Esophagus muscularis mucosa (tissue), 4 donors: Measurements from ENCODE around the gene CCL20. TPM values are rescaled to one million over a fixed set of nuclear protein-coding genes. Genes with fewer than 3 reads are reported as not detected.

Source experiments
- DNase-seq: peaks from one replicate; pipeline ENCODE4 v3.0.0-alpha.2; 2017; ENCODE audit errors: extremely low spot score
- H3K27ac ChIP-seq, 4 donors: fragments of 200-600 bp; sonication (generic); replicated peaks in 1 of 4; 1 replicate in 3 of 4; 2 replicates in 1 of 4; pipeline ENCODE4 v1.5.1; 2016 to 2019; ENCODE audit warnings: mild to moderate bottlenecking in 1 of 4
- H3K27me3 ChIP-seq, 4 donors: fragments of 200-600 bp; sonication (generic); one replicate each; pipeline versions ENCODE4 v1.5.1 to v1.6.0; 2016 to 2019
- H3K36me3 ChIP-seq, 4 donors: fragments of 200-600 bp; sonication (generic); one replicate each; pipeline ENCODE4 v1.5.1; 2016 to 2019
- H3K4me1 ChIP-seq, 4 donors: fragments of 200-600 bp; sonication (generic); one replicate each; pipeline ENCODE4 v1.5.1; 2016 to 2019
- H3K4me3 ChIP-seq, 4 donors: fragments of 200-600 bp; sonication (generic); 1 replicate in 2 of 4; 2 replicates in 2 of 4; pipeline ENCODE4 v1.5.1; 2016 to 2019; ENCODE audit warnings: mild to moderate bottlenecking in 4 of 4, moderate library complexity in 1 of 4
- H3K9me3 ChIP-seq, 4 donors: fragments of 200-600 bp; sonication (generic); 1 replicate in 3 of 4; 2 replicates in 1 of 4; pipeline ENCODE4 v1.5.1; 2016 to 2019
- EP300 ChIP-seq: sonication (generic); formaldehyde crosslinking; IDR thresholded peaks from one replicate; pipeline ENCODE4 v1.6.1; 2017; ENCODE audit warnings: antibody characterized with exemption
- POLR2A ChIP-seq: fragments of 450-650 bp; IDR thresholded peaks from one replicate; pipeline ENCODE4 v1.6.1; 2017; ENCODE audit warnings: antibody characterized with exemption, moderate library complexity, mild to moderate bottlenecking, low read depth
- POLR2AphosphoS5 ChIP-seq, 2 donors: sonication (generic); formaldehyde crosslinking; IDR thresholded peaks; one replicate each; pipeline ENCODE4 v1.6.1; 2017; ENCODE audit warnings: antibody characterized with exemption in 2 of 2
- WGBS: methylation state at CpG from one replicate; pipeline ENCODE4 v1.1.5; 2018; 5-methylcytosine and 5-hydroxymethylcytosine counted together
- intact Hi-C: fragments of 100-400 bp; cut with DNase I; formaldehyde crosslinking; loops from one replicate; pipeline ENCODE4 v1.15.1; 2023
- total RNA-seq, 4 donors: library from RNA; depleted of rRNA; stranded (reverse); fragments of >200 nt; gene quantifications; one replicate each; pipeline versions ENCODE4 v1.1.0 to v1.2.1, GENCODE V29; 2016
- TF ChIP-seq, protein P1 (sequence below), 3 experiments: fragments of 200-600 bp in 2 of 3; fragments of 450-650 bp in 1 of 3; sonication (generic) in 2 of 3; IDR thresholded peaks; one replicate each; pipeline ENCODE4 v1.5.1; 2017 to 2019; ENCODE audit warnings: antibody characterized with exemption in 3 of 3, mild to moderate bottlenecking in 2 of 3, moderate library complexity in 1 of 3

The CCL20 gene
- 1 to 10 TPM in 1 of 4 donors, not detected in 3; 3.5 TPM for total RNA-seq

DNA sequence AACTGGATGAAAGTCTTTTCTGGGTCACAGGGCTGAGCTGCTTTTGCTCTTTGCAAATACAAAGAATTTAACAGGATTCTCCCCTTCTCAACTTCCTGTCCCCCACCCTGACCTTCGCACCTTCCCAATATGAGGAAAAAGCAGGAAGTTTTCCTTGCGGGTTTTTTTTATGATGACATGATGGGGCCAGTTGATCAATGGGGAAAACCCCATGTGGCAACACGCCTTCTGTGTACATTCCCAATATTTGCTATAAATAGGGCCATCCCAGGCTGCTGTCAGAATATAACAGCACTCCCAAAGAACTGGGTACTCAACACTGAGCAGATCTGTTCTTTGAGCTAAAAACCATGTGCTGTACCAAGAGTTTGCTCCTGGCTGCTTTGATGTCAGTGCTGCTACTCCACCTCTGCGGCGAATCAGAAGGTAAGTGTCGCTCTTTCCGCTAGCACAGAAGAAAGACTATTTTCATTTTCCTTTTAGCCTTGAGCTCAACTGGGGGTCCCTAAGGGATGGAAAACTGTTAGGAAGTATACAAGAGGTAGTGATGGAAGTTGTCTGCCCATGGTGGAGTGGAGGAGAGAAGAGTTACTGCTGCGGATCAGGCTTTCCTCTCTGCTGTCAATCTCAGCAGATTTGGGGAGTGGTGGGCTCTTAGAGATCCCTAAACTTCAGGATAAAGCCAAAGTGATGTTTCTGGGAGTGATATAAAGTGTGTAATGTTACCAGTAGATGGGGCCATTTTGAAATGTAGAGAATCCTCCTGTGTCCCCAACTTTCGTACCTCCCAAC, at the start of gene CCL20:
CCL20 (plus strand) TSS at position 281 of the 792 bp plus-strand sequence; CDS start at position 351, 70 bp downstream.
- H3K36me3 ChIP-seq = no peaks in the 10 kb centered on the region
- 78% methylated on average over 8 of the region's 9 CpGs for WGBS
- no peak within 1 kb of the TSS for H3K27ac ChIP-seq
- TF ChIP-seq POLR2A = no peak
- no peak for TF ChIP-seq EP300
- TF ChIP-seq, protein P1, sequence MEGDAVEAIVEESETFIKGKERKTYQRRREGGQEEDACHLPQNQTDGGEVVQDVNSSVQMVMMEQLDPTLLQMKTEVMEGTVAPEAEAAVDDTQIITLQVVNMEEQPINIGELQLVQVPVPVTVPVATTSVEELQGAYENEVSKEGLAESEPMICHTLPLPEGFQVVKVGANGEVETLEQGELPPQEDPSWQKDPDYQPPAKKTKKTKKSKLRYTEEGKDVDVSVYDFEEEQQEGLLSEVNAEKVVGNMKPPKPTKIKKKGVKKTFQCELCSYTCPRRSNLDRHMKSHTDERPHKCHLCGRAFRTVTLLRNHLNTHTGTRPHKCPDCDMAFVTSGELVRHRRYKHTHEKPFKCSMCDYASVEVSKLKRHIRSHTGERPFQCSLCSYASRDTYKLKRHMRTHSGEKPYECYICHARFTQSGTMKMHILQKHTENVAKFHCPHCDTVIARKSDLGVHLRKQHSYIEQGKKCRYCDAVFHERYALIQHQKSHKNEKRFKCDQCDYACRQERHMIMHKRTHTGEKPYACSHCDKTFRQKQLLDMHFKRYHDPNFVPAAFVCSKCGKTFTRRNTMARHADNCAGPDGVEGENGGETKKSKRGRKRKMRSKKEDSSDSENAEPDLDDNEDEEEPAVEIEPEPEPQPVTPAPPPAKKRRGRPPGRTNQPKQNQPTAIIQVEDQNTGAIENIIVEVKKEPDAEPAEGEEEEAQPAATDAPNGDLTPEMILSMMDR (IDR thresholded peaks at IDR 0.05) = no peak
- TF ChIP-seq POLR2AphosphoS5 (IDR thresholded peaks at IDR 0.05) = no peak
- DNase-seq = no peak
- H3K27me3 ChIP-seq = peaks cover 0 to 9% (median 0%) of the 10 kb centered on the region in 4 donors
- no peaks in the 10 kb centered on the region for H3K9me3 ChIP-seq
- peaks cover 0 to 12% (median 8%) of the 10 kb centered on the region in 4 donors for H3K4me1 ChIP-seq
- intact Hi-C loops = no loop called here
- H3K4me3 ChIP-seq = no peak within 1 kb of the TSS

- peaks cover 0 to 9% (median 8%) of the 10 kb centered on the region in 4 donors for H3K4me1 ChIP-seq
- TF ChIP-seq POLR2AphosphoS5 (IDR thresholded peaks at IDR 0.05) = no peak
- TF ChIP-seq, protein P1 (IDR thresholded peaks at IDR 0.05) = no peak
- TF ChIP-seq EP300 = no peak
- TF ChIP-seq POLR2A = no peak
- H3K4me3 ChIP-seq = no peak overlapping the region
- peak overlapping the region in 1 of 4 donors; percentile 32 for H3K27ac ChIP-seq
- no peak for DNase-seq
- H3K27me3 ChIP-seq = no peaks in the 10 kb centered on the region
- intact Hi-C loops = loop anchor here (1.0 to 5.0 kb wide), 3 partner anchors 108 to 359 kb away; partner anchors contain the start of gene AGFG1
- H3K36me3 ChIP-seq = no peaks in the 10 kb centered on the region
- 63% methylated on average over 4 of the region's 4 CpGs for WGBS
- H3K9me3 ChIP-seq = no peaks in the 10 kb centered on the region
Observed at GRCh38 chr2:227765788-227766372, 47.8 kb upstream of the CCL20 start.

- intact Hi-C loops = loop anchor here (1.0 to 5.0 kb wide), 3 partner anchors 108 to 359 kb away; partner anchors contain the start of gene AGFG1
- TF ChIP-seq, protein P1 (IDR thresholded peaks at IDR 0.05) = peak; percentile 83 to 94 (median 88)
- TF ChIP-seq POLR2AphosphoS5 (IDR thresholded peaks at IDR 0.05) (peak in 1 of 2 donors; percentile 41), POLR2A (no peak)
- no peak for DNase-seq
- whole genome bisulfite sequencing = 22% methylated on average over 11 of the region's 11 CpGs
- no peak overlapping the region for H3K4me3 ChIP-seq
- H3K27me3 ChIP-seq = no peaks in the 10 kb centered on the region
- H3K36me3 ChIP-seq = no peaks in the 10 kb centered on the region
- peaks cover 0 to 9% (median 8%) of the 10 kb centered on the region in 4 donors for H3K4me1 ChIP-seq
- peak overlapping the region in 1 of 4 donors; percentile 32 for H3K27ac ChIP-seq
- no peaks in the 10 kb centered on the region for H3K9me3 ChIP-seq
Observed at GRCh38 chr2:227766373-227766883, 47.2 kb upstream of the CCL20 start.

DNA sequence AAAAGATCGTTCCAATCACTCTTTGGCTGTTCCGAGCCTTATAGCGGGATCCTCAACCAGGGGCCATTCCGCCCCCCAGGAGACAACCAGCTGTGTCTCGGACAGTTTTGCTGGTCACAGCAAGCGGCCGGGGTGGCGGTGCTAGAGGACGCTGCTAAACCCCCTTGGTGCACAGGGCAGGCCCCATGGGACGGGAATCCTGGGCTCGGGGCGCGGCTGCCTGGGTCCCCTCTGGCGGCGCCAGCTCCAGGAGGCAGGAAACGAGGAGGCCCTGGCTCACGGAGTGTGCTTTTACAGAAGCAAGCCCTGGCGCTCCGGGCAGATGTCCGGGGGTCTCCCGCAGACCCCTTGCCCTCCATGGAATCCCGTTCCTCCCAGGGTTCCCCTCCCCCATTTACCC, 45.8 kb upstream of the CCL20 start:
- TF ChIP-seq EP300 (no peak), POLR2AphosphoS5 (IDR thresholded peaks at IDR 0.05) (no peak), POLR2A (no peak)
- TF ChIP-seq, protein P1 (IDR thresholded peaks at IDR 0.05) = no peak
- WGBS = 86% methylated on average over 4 of the region's 22 CpGs

More for the DNA sequence above, 45.8 kb upstream of the CCL20 start:
- Histone ChIP-seq H3K9me3 (no peaks in the 10 kb centered on the region), H3K36me3 (no peaks in the 10 kb centered on the region), H3K27ac (no peak overlapping the region), H3K4me3 (no peak overlapping the region), H3K27me3 (no peaks in the 10 kb centered on the region), H3K4me1 (peaks cover 0 to 9% (median 8%) of the 10 kb centered on the region in 4 donors)
- no peak for DNase-seq
- intact Hi-C loops = loop anchor here (5.0 kb wide), 2 partner anchors 296 to 361 kb away; partner anchors contain the start of gene AGFG1
